SK-N-SH treated with all-trans-retinoic acid at 6 μM for 48 hours (cell line): ENCODE data around the gene NOSTRIN.

ENCODE experiments used
- ARNTL ChIP-seq: fragments of 450-650 bp; formaldehyde crosslinking; IDR thresholded peaks from 2 replicates; pipeline ENCODE4 v1.5.0; 2020; ENCODE audit warnings: low read depth, mild to moderate bottlenecking, moderate library complexity, borderline replicate concordance
- RARB ChIP-seq: fragments of 250-450 bp; sonication (Bioruptor Pico); IDR thresholded peaks from 2 replicates; pipeline ENCODE4 v1.8.0; 2021; ENCODE audit warnings: mild to moderate bottlenecking, moderate library complexity
- ZC3H10 ChIP-seq: fragments of 250-450 bp; sonication (Bioruptor Pico); IDR thresholded peaks from 2 replicates; pipeline ENCODE4 v1.5.1; 2021; ENCODE audit warnings: mild to moderate bottlenecking, moderate library complexity
- ZFP3 ChIP-seq: fragments of 250-450 bp; sonication (Bioruptor Pico); IDR thresholded peaks from 2 replicates; pipeline ENCODE4 v1.5.0; 2020; ENCODE audit warnings: mild to moderate bottlenecking, moderate library complexity
- TF ChIP-seq, protein P1 (sequence below): fragments of 250-450 bp; sonication (Bioruptor Pico); IDR thresholded peaks from 2 replicates; pipeline ENCODE4 v1.8.0; 2020; ENCODE audit warnings: mild to moderate bottlenecking, moderate library complexity, borderline replicate concordance
- TF ChIP-seq, protein P2 (sequence below): fragments of 250-450 bp; sonication (Bioruptor Pico); IDR thresholded peaks from 2 replicates; pipeline ENCODE4 v1.5.1; 2020; ENCODE audit warnings: low read depth, mild to moderate bottlenecking, moderate library complexity

DNA sequence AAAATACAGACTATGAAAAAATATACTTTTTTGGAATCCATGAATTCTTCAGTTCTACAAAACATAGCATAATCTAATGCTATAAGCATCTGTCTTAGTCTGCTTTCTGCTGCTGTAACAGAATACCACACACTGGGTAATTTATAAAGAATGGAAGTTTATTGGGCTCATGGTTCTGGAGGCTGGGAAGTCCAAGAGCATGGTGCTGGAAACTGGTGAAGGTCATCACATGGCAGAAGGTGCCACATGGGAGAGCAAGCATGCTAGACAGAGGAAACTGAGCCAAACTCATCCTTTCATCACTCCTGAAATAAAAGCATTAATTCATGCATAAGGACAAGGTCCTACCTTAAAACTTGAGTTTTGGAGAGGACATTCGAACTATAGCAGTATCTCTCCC, 26.6 kb upstream of the NOSTRIN start:
- TF ChIP-seq, protein P1, sequence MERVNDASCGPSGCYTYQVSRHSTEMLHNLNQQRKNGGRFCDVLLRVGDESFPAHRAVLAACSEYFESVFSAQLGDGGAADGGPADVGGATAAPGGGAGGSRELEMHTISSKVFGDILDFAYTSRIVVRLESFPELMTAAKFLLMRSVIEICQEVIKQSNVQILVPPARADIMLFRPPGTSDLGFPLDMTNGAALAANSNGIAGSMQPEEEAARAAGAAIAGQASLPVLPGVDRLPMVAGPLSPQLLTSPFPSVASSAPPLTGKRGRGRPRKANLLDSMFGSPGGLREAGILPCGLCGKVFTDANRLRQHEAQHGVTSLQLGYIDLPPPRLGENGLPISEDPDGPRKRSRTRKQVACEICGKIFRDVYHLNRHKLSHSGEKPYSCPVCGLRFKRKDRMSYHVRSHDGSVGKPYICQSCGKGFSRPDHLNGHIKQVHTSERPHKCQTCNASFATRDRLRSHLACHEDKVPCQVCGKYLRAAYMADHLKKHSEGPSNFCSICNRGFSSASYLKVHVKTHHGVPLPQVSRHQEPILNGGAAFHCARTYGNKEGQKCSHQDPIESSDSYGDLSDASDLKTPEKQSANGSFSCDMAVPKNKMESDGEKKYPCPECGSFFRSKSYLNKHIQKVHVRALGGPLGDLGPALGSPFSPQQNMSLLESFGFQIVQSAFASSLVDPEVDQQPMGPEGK (CRISPR knock-in tag) = no peak
- TF ChIP-seq ZC3H10 (CRISPR knock-in tag) (no peak), ZFP3 (CRISPR knock-in tag) (no peak), RARB (no peak), ARNTL (CRISPR knock-in tag) (no peak)
- TF ChIP-seq, protein P2, sequence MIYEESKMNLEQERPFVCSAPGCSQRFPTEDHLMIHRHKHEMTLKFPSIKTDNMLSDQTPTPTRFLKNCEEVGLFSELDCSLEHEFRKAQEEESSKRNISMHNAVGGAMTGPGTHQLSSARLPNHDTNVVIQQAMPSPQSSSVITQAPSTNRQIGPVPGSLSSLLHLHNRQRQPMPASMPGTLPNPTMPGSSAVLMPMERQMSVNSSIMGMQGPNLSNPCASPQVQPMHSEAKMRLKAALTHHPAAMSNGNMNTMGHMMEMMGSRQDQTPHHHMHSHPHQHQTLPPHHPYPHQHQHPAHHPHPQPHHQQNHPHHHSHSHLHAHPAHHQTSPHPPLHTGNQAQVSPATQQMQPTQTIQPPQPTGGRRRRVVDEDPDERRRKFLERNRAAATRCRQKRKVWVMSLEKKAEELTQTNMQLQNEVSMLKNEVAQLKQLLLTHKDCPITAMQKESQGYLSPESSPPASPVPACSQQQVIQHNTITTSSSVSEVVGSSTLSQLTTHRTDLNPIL (CRISPR knock-in tag) = no peak
